Peyer's patch (tissue), 4 donors: ENCODE data around the gene ZNF385D.

Experiments
- CTCF ChIP-seq, 6 experiments: fragments of 450-650 bp in 4 of 6; fragments of 200-600 bp in 2 of 6; sonication (generic) in 1 of 6; IDR thresholded peaks; one replicate each; pipeline ENCODE4 v1.5.1; 2017 to 2019; ENCODE audit warnings: antibody characterized with exemption in 6 of 6, mild to moderate bottlenecking in 3 of 6, moderate library complexity in 1 of 6
- POLR2A ChIP-seq, 2 donors: fragments of 450-650 bp; IDR thresholded peaks; one replicate each; pipeline ENCODE4 v1.5.1; 2017; ENCODE audit warnings: antibody characterized with exemption in 2 of 2, mild to moderate bottlenecking in 2 of 2, moderate library complexity in 2 of 2

GRCh38 chr3:21411058-21411457 is 340.0 kb downstream of the ZNF385D start:
- TF ChIP-seq CTCF (IDR thresholded peaks at IDR 0.05), result no peak
- TF ChIP-seq POLR2A (IDR thresholded peaks at IDR 0.05), result no peak
